ENCODE results near the gene SCGB1A1.

The SCGB1A1 gene

DNA sequence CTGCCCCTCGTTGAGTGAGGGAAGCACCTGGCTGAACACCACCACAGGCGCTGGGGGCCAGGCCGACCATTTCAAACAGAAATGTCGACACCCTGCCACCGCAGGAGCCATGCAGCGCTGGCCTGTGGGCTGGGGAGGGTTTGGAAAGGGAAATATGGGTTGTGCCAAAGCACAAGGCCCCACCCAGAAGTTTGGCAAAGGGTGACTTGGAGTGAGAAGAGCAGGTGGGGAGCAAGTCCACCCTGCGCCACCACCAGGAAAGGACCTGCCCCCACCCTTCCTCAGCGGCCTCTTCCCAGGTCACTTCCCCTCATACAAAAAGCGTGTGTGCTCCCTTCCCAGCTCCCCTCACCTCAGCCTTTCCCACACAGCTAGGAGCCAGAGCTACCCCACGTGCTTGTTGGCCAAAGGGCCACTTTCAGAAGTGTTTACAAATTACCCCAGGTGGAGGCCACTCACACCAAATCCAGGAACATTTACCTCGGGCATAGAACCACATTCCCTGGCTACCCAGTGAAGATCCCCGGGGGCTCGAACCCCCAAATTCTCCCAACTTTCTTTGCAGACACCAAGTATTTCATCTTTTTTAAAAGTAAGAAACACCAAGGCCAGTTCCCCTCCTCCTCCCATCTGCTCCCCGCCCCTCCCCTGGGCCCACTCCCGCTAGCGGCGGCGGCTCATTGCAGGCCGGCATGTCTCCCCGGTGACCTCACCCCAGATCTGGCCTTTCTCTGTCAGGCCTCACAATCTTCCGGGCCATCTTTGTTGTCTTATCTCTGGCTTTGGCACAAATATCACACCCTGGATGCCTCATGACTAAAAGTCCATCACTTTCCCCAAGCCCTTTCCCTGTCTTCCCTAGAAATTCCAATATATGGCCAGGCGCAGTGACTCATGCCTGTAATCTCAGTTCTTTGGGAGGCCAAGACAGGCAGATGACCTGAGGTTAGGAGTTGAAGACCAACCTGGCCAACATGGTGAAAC lies 20.5 kb upstream of the SCGB1A1 start:
- DNase-seq (ENCODE audit: low spot score), result no peak

DNA sequence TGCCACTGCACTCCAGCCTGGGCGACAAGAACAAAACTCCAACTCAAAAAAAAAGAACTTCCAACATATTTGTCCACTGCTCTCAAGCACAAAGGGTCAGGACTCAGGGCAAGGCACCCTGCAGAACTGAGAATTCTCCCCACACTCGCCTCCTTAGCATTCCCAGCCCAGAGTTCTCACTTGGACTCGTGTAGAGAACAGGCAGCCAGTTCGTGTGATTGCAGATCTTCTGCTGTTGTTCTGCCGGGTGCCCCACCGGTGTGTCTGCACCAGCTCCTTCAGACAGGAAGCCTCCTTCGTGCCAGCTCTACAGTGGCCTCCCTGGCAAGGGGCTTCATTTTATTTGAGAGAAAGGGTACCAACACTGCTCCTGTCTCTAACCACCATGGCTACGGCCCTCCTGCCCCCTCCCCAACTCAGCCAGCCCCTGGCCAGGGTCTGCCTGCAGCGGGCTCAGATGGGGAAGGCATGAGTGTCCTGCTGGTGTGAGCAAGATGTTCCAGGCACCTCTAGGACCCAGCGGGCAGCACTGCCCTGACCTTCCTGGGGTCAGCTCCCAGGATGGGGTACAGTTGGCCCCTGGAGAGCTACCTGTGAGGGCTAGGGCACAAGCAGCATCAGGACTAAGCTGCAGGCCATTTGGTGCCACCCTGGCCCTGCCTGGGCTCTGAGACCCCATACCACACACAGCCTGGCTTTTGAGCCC lies 19.5 kb upstream of the SCGB1A1 start:
- DNase-seq (ENCODE audit: low spot score), result no peak

- DNase-seq (ENCODE audit: low spot score), result no peak
Measured at GRCh38 chr11:62399878-62400266, 19.0 kb upstream of the SCGB1A1 start.

DNA sequence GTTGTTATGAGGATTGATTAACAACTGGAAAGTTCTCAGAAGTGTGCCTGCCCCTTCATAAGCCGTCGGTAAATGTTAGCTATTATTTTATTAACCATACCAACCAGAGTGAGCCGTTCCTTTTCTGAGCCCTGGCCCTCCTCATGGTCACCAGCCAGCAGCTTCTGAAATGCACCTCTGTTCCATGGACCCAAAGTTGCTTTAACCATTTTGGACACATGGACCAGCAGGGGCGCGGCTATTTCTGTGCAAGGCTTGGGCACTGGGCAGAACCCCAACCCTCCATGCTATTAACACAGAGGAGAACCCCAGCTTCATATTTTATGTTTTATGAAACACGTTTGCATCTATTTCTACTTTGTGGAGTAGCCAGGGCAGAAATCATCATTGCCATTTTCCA lies 18.6 kb upstream of the SCGB1A1 start:
- no peak for DNase-seq (ENCODE audit: low spot score)

DNA sequence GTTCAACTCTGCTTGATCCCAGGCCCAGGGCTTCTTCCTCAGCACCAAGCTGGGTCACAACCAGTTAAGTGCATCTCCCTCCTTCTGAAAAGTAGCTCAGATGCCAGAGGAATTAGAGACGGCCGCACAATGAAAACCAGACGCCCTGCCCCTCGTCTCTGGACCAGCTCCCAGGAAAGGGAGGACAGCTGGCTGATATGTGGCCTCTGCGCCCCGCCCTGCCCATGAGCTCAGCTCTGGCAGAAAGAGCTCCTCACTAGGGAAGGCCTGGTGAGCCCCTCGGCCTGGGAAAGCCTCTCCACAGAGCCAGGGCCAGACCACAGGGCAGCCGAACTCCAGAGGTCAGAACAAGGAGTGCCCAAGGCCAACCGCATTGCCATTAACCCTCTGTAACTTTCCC lies 18.1 kb upstream of the SCGB1A1 start:
- peak; percentile 69 for DNase-seq (ENCODE audit: low spot score)

DNA sequence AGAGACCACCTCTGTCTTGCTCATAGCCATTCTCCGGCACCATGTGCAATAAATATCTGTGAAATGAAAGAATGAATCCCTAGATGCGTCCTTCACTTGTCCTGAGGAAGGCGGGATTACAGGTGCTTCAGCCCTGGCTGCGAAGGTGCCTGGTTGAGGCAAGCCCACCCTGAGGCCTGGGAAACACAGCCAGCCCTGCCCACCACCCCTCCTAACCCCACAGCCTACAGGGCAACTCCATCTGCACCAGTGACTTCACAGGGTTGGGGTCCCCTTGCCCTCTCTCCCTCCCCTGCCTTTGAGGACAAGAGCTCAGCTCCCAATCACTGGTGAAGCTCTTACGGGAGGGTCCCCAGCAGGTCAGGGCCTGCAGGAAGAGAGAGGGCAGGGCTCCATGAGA lies 17.5 kb upstream of the SCGB1A1 start:
- no peak for DNase-seq (ENCODE audit: low spot score)

- no peak for DNase-seq (ENCODE audit: low spot score)
Measured at GRCh38 chr11:62401811-62402210, 17.0 kb upstream of the SCGB1A1 start.

- DNase-seq (ENCODE audit: low spot score), result peak; percentile 29
Measured at GRCh38 chr11:62402226-62402959, 16.4 kb upstream of the SCGB1A1 start.

GRCh38 chr11:62402960-62403730 lies 15.7 kb upstream of the SCGB1A1 start:
- no peak for DNase-seq (ENCODE audit: low spot score)

- no peak for DNase-seq (ENCODE audit: low spot score)
Measured at GRCh38 chr11:62404435-62404834, 14.4 kb upstream of the SCGB1A1 start.

GRCh38 chr11:62404901-62405300 lies 13.9 kb upstream of the SCGB1A1 start:
- no peak for DNase-seq (ENCODE audit: low spot score)

DNA sequence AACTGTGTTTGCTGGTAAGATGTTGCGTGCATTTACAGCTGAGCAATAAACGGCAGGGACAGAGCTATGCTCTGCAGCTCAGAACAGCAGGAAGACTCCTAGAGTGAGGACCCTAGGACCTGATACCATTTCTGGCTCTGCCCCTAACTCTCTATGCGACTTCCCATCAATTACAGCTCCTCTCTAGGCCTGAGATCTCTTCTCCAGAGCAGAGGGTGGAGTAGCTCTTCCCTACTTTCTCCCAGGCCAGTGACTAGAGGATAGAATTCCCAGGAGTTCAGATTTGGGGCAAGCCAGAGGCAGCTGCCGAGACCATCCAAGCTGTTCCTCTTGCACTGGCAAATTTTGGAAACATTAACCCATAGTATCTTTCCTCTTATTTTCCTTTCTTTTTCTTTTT lies 12.8 kb upstream of the SCGB1A1 start:
- no peak for DNase-seq (ENCODE audit: low spot score)

DNA sequence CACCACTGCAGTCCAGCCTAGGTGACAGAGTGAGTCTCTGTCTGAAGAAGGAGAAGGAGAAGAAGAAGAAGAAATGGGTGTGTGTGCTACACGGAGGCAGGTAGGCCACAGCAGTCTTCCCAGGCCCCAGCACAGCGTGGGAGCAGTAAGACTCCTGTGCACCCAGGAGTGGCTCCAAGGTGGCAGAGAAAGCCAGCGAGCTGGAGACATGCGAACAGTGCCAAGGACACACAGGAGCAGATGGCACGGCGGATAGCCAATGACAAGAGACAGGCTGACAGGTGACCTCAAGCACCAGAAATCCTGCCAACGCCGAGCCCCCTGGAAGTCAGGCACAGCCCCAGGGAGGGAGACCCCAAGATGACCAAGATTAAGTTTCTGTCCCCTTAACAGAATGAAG lies 9.0 kb upstream of the SCGB1A1 start:
- no peak for DNase-seq (ENCODE audit: low spot score)

- DNase-seq (ENCODE audit: low spot score), result no peak
Measured at GRCh38 chr11:62410972-62411371, 7.9 kb upstream of the SCGB1A1 start.

- no peak for DNase-seq (ENCODE audit: low spot score)
Measured at GRCh38 chr11:62411524-62411923, 7.3 kb upstream of the SCGB1A1 start.

DNA sequence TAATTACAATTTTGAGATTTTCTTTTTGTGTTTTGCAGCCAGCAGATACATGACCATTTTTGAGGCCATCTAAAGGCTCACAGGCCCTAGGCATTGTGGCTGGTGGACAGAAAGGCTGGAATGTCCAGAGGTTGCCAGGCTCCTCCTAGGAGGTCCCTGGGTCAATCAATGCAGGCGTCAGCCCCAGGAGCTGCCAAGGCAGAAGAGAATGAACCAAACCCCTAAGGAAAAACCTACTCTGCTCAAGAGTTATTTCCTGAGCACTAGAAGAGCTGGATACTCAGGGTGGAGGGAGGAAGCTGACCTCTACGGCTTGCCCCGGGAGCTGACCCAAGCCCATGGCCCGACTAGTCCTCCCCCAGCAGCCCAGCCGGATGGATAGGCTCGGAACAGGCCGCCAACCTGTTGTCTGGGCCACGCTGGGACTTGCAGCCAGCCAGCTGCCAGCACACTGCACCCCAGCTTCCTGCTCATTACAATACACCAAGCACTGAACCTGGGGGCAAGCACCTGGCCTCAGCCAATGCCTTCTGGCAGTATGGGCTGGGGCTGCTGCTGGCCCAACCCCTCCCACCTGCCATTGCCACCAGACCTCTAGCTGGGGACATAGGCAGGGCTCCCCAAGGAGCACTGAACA lies 5.7 kb upstream of the SCGB1A1 start:
- DNase-seq (ENCODE audit: low spot score), result no peak

GRCh38 chr11:62416596-62416995 lies 2.2 kb upstream of the SCGB1A1 start:
- DNase-seq (ENCODE audit: low spot score), result no peak

DNA sequence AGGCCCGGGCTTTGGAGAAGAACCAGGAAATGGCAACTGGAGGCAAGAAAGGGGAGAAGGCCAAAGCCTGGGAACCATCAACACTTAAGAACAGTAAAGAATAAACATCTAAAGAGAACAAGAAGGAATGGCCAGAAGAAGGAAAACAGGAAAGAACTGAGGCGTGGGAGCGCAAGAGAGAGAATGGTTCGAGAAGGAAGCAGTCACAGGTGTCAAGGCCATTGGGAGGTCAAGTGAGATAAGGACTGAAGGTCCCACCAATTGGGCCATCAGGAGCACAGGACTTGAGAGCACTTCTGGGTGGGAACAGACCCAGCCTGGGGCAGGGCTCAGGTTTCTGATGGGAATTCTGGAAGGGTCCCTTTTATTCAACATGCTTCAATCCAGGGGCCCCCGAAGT lies 697 bp upstream of the SCGB1A1 start:
- DNase-seq (ENCODE audit: low spot score), result no peak

- DNase-seq (ENCODE audit: low spot score), result peak; percentile 59
Measured at GRCh38 chr11:62419314-62419929, 589 bp downstream of the SCGB1A1 start.

DNA sequence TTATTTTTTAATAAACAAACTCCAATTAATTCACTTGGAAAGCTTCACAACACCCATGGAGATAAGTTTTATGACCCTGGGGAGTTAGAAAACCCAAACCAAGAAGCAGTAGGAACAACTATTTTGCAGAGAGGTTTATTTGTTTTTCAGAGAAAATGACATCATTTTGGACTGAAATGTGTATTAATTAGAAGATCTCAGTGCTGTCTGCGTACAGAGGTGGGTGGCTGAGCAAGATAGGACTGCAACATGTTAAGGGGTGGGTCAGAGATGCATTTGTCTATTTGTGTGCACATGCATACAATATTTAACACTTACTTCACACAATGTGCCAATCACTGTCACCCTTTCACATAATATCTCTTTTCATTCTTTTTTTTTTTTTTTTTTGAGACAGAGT lies 1.1 kb downstream of the SCGB1A1 start:
- DNase-seq (ENCODE audit: low spot score), result no peak

DNA sequence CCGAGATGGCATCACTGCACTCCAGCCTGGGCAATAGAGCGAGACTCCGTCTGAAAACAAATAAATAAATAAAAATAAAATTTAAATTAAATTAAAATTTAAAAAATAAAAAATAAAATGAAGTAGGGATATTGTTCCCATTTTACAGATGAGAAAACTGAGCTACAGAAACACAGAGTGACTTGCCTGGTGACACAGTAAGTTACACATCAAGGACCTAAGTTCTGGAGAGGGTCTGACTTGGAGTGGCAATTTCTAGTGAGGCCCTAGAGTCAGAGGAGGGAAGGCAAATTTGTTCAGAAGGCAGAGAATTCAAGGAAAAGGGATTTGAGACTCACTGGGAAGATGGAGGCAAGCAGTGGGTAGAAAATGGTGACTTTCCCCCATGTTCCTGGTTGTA lies 2.0 kb downstream of the SCGB1A1 start:
- DNase-seq (ENCODE audit: low spot score), result no peak
